MG63 (cell line): ENCODE measurements around the gene SORBS1. TPM values are rescaled to one million over a fixed set of nuclear protein-coding genes. Genes with fewer than 3 reads are reported as not detected.

ENCODE experiments used
- DNase-seq: peaks from one replicate; pipeline ENCODE4 v3.0.0-alpha.2; 2020
- H3K27me3 ChIP-seq: fragments of 250-450 bp; sonication (Bioruptor Pico); 2 replicates; pipeline ENCODE4 v1.5.1; 2020; ENCODE audit warnings: mild to moderate bottlenecking, moderate library complexity
- H3K36me3 ChIP-seq: fragments of 250-450 bp; sonication (Bioruptor Pico); 2 replicates; pipeline ENCODE4 v1.5.1; 2020; ENCODE audit warnings: mild to moderate bottlenecking, moderate library complexity
- H3K4me3 ChIP-seq: fragments of 250-450 bp; sonication (Bioruptor Pico); 2 replicates; pipeline ENCODE4 v1.5.1; 2020; ENCODE audit warnings: mild to moderate bottlenecking, moderate library complexity
- H3K9me3 ChIP-seq: fragments of 250-450 bp; sonication (Bioruptor Pico); 2 replicates; pipeline ENCODE4 v1.5.1; 2020; ENCODE audit warnings: mild to moderate bottlenecking, moderate library complexity
- total RNA-seq: library from RNA; depleted of rRNA; stranded (reverse); fragments of >200 nt; shearing (Covaris generic); gene quantifications from 2 replicates; pipeline ENCODE4 v1.2.3, GENCODE V29; 2014; ENCODE audit warnings: low replicate concordance

The SORBS1 gene
- total RNA-seq, 1 experiment from 2014 or later = 0.03 TPM

GRCh38 chr10:95337423-95338160, 223.6 kb downstream of the SORBS1 start:
- no peak overlapping the region for H3K4me3 ChIP-seq
- no peaks in the 10 kb centered on the region for H3K27me3 ChIP-seq
- no peak for DNase-seq
- H3K36me3 ChIP-seq = no peaks in the 10 kb centered on the region
- H3K9me3 ChIP-seq = no peaks in the 10 kb centered on the region

- Histone ChIP-seq H3K36me3 (no peaks in the 10 kb centered on the region), H3K27me3 (no peaks in the 10 kb centered on the region), H3K9me3 (no peaks in the 10 kb centered on the region), H3K4me3 (no peak overlapping the region)
- DNase-seq = no peak
Observed at GRCh38 chr10:95336702-95337101, 224.5 kb downstream of the SORBS1 start.

GRCh38 chr10:95335933-95336699, 225.1 kb downstream of the SORBS1 start:
- no peaks in the 10 kb centered on the region for H3K27me3 ChIP-seq
- no peak overlapping the region for H3K4me3 ChIP-seq
- no peaks in the 10 kb centered on the region for H3K9me3 ChIP-seq
- no peak for DNase-seq
- no peaks in the 10 kb centered on the region for H3K36me3 ChIP-seq

GRCh38 chr10:95334805-95335144, 226.4 kb downstream of the SORBS1 start:
- no peaks in the 10 kb centered on the region for H3K9me3 ChIP-seq
- H3K36me3 ChIP-seq = no peaks in the 10 kb centered on the region
- no peak for DNase-seq
- no peaks in the 10 kb centered on the region for H3K27me3 ChIP-seq
- no peak overlapping the region for H3K4me3 ChIP-seq

GRCh38 chr10:95333997-95334804, 227.0 kb downstream of the SORBS1 start:
- no peaks in the 10 kb centered on the region for H3K27me3 ChIP-seq
- H3K4me3 ChIP-seq = no peak overlapping the region
- peak; percentile 93 for DNase-seq
- no peaks in the 10 kb centered on the region for H3K36me3 ChIP-seq
- H3K9me3 ChIP-seq = no peaks in the 10 kb centered on the region

GRCh38 chr10:95332666-95333249, 228.4 kb downstream of the SORBS1 start:
- no peak overlapping the region for H3K4me3 ChIP-seq
- no peak for DNase-seq
- H3K27me3 ChIP-seq = no peaks in the 10 kb centered on the region
- no peaks in the 10 kb centered on the region for H3K36me3 ChIP-seq
- H3K9me3 ChIP-seq = no peaks in the 10 kb centered on the region

- H3K4me3 ChIP-seq = no peak overlapping the region
- H3K36me3 ChIP-seq = no peaks in the 10 kb centered on the region
- H3K27me3 ChIP-seq = no peaks in the 10 kb centered on the region
- no peaks in the 10 kb centered on the region for H3K9me3 ChIP-seq
- DNase-seq = no peak
Observed at GRCh38 chr10:95331596-95332130, 229.5 kb downstream of the SORBS1 start.

- no peaks in the 10 kb centered on the region for H3K9me3 ChIP-seq
- no peaks in the 10 kb centered on the region for H3K36me3 ChIP-seq
- no peak overlapping the region for H3K4me3 ChIP-seq
- DNase-seq = no peak
- no peaks in the 10 kb centered on the region for H3K27me3 ChIP-seq
Observed at GRCh38 chr10:95330966-95331453, 230.2 kb downstream of the SORBS1 start.

GRCh38 chr10:95329296-95329695, 231.9 kb downstream of the SORBS1 start:
- DNase-seq = no peak
- Histone ChIP-seq H3K9me3 (no peaks in the 10 kb centered on the region), H3K36me3 (no peaks in the 10 kb centered on the region), H3K4me3 (no peak overlapping the region), H3K27me3 (no peaks in the 10 kb centered on the region)

GRCh38 chr10:95328013-95328412, 233.2 kb downstream of the SORBS1 start:
- no peaks in the 10 kb centered on the region for H3K27me3 ChIP-seq

GRCh38 chr10:95327367-95327766, 233.8 kb downstream of the SORBS1 start:
- Histone ChIP-seq H3K4me3 (no peak overlapping the region), H3K27me3 (no peaks in the 10 kb centered on the region), H3K9me3 (no peaks in the 10 kb centered on the region), H3K36me3 (no peaks in the 10 kb centered on the region)
- DNase-seq = peak; percentile 74

More at GRCh38 chr10:95328013-95328412, 233.2 kb downstream of the SORBS1 start:
- Histone ChIP-seq H3K36me3 (no peaks in the 10 kb centered on the region), H3K9me3 (no peaks in the 10 kb centered on the region), H3K4me3 (no peak overlapping the region)
- no peak for DNase-seq

GRCh38 chr10:95326396-95326795, 234.8 kb downstream of the SORBS1 start:
- no peak for DNase-seq
- H3K4me3 ChIP-seq = no peak overlapping the region
- H3K9me3 ChIP-seq = no peaks in the 10 kb centered on the region
- H3K27me3 ChIP-seq = no peaks in the 10 kb centered on the region
- H3K36me3 ChIP-seq = no peaks in the 10 kb centered on the region

GRCh38 chr10:95325863-95326262, 235.3 kb downstream of the SORBS1 start:
- H3K27me3 ChIP-seq = no peaks in the 10 kb centered on the region
- no peak overlapping the region for H3K4me3 ChIP-seq
- no peaks in the 10 kb centered on the region for H3K9me3 ChIP-seq
- no peaks in the 10 kb centered on the region for H3K36me3 ChIP-seq
- no peak for DNase-seq

- no peaks in the 10 kb centered on the region for H3K27me3 ChIP-seq
- DNase-seq = no peak
- H3K4me3 ChIP-seq = no peak overlapping the region
- no peaks in the 10 kb centered on the region for H3K36me3 ChIP-seq
- no peaks in the 10 kb centered on the region for H3K9me3 ChIP-seq
Observed at GRCh38 chr10:95324436-95325268, 236.5 kb downstream of the SORBS1 start.

- no peaks in the 10 kb centered on the region for H3K9me3 ChIP-seq
- H3K4me3 ChIP-seq = no peak overlapping the region
- H3K27me3 ChIP-seq = no peaks in the 10 kb centered on the region
- no peak for DNase-seq
- no peaks in the 10 kb centered on the region for H3K36me3 ChIP-seq
Observed at GRCh38 chr10:95321554-95322301, 239.4 kb downstream of the SORBS1 start.
